ENCODE results near the gene IPO7.

GRCh38 chr11:9384535-9385326 is at the start of gene IPO7:
- TF ChIP-seq CTCF (IDR thresholded peaks at IDR 0.05) (peak in 3 of 6 experiments; percentile 34 to 45 (median 35)), POLR2AphosphoS5 (IDR thresholded peaks at IDR 0.05) (peak; percentile 82 to 93), EP300 (IDR thresholded peaks at IDR 0.05) (peak in 1 of 4 donors; percentile 7)

Measured in upper lobe of left lung (tissue), 4 donors.